T-helper 22 cell (primary cell): Measurements from ENCODE around the gene CLIC5.

Source experiments
- DNase-seq: peaks from one replicate; pipeline ENCODE4 v3.0.0-alpha.2; 2020; ENCODE audit warnings: low read depth

The CLIC5 gene

GRCh38 chr6:45895569-45895968, 120.1 kb downstream of the CLIC5 start:
- DNase-seq: no peak

GRCh38 chr6:45892696-45893245, 122.9 kb downstream of the CLIC5 start:
- DNase-seq: no peak

DNA sequence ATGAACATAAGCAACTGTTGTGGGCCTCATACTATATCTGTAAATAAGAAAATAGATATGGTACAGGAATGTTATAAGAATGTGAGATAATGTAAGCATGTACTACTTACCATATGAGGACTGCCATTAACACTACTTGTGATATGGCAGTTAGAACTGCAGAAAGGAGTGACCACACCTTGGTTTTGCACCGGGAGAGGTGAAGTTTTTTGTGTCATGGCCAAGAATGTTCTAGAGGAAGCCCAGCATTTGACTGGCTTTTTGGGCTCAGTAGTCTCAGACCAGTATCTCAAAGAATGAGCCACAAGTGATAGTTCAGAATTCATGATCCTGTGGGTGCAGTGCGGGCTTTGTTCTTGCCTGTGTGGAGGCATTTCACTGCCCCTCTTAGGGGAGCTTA, 123.5 kb downstream of the CLIC5 start:
- DNase-seq: no peak

- no peak for DNase-seq
These were observed 128.9 kb downstream of the CLIC5 start for GRCh38 chr6:45886776-45887175.

- no peak for DNase-seq
These were observed 131.3 kb downstream of the CLIC5 start for GRCh38 chr6:45884336-45884735.

DNA sequence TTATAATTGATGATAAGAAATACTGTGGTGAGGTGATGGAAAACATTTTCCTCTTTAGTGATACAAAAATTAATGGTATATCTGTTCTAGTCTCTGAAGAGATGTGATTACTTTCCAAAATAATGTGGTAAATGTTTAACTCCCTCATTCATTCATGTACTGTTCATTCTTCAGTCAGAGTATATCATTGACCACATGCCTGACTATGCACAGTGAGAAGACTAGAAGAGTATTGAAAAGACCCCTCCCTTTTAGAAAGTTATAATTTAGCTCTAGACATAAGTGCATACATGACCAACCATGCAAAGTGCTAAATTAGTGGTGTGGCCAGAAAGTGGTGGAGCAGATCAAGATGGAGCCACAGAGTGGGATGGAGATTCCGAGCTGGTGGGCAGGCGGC, 133.0 kb downstream of the CLIC5 start:
- no peak for DNase-seq

GRCh38 chr6:45881705-45882467, 133.8 kb downstream of the CLIC5 start:
- DNase-seq: no peak

DNA sequence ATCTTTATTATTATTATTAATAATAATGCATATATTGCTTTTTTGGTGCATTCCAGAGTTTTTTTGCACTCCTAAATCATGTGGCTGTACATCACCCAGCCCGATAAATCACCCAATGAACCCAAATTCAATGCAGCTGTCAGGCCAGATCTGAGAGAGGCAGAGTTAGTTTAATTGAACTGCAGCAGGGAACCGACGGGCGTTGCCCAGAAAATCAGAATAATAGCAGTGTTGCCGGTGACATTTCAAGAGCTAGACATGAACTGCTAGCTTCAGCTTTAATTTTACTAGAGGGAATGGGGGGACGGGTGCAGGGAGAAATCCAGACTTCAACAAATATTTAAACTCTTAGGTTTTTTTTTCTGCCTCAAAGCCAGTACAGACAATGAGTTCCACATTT, 135.0 kb downstream of the CLIC5 start:
- no peak for DNase-seq

GRCh38 chr6:45880159-45880558, 135.5 kb downstream of the CLIC5 start:
- no peak for DNase-seq

DNA sequence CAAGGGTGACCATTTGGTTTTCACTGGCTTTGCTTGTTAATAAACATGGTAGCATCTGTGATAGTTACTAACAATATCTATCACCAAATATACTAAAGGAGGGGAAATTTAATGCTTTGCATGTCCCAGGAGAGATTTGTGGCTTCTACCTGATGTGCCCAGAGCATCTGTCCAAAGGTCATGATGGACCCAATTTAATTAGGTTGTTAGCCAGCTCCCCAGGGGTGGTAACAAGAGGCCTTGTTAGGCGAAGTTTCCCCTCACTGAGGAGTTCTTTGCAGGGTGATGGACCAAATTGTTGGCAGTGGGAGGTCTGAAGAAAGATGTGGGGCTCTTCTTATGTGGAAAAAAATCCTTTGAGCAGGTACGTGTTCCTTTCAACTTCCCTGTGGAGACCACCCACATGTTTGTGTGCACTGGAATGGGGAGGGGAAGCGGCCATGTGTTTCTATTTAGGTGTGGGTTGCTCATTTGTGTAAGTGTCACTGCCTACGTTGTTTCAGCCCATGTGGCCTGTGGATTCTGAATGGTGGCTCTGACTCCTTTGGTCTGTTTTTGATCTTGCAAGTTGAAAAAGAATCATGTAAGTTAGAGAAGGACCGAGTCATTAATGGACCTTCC, 137.6 kb downstream of the CLIC5 start:
- no peak for DNase-seq

DNA sequence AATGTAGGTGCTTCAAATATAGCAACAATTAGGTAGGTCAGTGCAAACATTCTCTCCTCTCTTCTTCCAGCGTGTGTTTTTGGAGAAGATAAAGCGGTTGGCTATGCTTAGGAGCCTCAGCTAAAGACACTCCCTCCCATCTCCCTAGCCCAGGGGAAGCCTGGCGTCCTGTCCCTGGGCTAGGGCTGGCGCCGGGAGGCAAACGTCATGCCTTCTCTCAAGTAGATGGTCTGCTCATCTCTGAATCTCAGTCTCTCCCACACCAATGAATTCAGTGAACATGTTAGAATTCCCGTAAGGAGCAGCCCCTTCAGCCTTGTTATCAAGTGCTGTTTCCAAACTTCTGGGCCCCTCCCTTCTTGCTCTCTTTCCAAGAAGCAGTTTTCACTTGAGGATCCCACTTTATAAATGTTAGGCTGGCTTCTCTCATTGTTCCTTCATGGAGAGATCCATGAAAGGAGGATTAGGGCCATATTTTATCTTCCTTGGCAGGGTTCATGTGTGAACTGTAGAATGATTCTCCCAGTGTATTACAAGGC, 142.8 kb downstream of the CLIC5 start:
- no peak for DNase-seq

DNA sequence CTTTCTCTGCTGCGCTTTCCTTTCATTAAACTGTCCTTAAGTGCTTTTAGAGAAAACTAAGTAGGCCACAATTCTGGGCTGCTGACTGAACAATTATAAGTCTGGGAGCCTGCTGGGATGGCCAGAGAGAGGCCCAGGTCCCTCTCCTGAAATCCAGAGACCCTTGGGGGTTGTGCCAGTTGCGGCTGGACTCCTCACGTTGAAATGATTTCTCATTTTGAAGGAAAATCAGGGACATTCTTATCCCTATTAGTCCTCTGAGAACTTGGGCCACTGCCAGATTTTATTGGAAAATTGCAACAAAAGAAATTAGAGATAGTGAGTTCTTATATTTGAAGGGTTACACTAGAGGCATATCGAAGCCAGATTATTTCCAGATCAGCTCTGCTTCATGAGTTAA, 145.1 kb downstream of the CLIC5 start:
- DNase-seq: no peak

- DNase-seq: no peak
These were observed 151.0 kb downstream of the CLIC5 start for GRCh38 chr6:45864651-45865050.

DNA sequence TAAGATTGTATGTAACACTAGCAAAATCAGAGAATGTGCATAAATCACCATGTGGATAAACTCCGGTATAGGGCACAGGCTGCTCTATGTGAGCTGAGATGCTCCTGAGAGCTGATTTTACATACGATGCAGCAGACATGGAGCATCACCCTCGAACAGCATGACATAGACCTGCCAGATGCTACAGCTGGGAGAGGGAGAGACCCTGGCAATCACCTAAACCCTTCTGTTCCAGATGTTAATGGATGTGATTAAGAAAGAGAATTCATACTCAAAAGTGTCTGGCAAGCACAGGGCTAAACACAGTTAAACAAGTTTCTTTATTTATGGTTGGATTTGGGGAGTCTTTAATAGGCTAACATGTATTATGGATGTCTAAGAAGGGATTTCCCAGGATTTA, 157.0 kb downstream of the CLIC5 start:
- DNase-seq: no peak

DNA sequence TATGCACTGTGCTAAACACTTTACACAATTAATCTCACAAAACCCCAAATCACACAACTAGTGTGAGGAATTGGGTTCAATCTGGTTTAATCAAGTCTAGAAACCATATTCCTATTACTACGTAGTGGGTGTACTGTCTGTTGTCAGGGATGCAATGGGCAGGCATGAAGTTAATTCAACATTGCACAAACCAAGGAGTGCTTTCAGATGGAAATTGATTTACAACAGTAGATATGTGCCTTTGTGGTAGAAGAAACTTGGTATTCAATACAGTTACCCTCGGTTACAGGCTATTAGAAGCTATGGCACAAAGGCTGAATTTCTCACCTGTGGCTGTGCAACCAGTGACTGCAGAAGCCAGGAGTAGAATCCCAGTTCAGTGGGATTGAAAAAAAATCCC, 157.8 kb downstream of the CLIC5 start:
- no peak for DNase-seq

- DNase-seq: no peak
These were observed 159.8 kb downstream of the CLIC5 start for GRCh38 chr6:45855642-45856394.

DNA sequence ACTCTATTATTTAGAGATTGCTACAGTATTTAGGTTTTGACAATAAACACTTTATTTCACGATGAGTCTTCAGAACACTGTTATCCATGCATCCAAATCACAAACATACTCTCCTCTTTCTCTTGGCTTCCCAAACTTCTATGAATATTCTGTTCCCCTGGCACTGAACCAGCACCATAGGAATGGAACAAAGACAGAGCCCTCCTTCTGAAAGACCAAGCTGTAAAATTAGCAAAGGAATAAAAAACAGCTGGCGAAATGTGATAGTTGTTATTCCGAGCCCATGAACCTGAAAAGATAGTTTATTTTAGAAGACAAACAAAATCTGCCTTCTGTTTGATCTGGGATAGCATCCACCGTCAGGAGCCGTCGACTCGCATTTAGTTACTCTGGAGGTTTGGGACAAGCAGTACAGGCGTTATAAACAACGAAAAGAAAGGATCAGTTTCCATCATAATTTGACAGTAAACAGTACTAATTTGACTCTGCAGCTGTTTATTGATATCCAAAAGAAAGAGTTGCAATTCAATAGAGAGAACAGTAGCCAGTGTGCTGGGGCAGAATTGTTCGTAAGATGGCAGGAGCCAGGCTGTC, 161.4 kb downstream of the CLIC5 start:
- no peak for DNase-seq

DNA sequence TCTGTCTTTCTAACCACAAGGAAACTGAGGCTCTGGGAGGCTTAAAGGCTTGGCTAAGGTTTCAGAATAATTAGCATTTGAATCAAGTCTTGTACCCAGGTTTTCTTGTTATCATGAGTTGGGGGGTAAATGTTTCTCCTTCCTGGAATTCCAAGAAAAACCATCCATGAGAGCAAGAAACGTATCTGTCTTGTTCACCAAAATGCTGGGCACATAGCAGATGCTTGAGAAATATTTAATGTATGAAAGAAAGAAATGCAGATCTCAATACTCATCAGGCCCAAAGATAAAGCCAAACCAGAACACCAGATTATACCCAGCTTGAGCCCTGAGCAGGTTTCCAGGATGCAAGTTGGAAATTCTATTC, 164.6 kb downstream of the CLIC5 start:
- no peak for DNase-seq

DNA sequence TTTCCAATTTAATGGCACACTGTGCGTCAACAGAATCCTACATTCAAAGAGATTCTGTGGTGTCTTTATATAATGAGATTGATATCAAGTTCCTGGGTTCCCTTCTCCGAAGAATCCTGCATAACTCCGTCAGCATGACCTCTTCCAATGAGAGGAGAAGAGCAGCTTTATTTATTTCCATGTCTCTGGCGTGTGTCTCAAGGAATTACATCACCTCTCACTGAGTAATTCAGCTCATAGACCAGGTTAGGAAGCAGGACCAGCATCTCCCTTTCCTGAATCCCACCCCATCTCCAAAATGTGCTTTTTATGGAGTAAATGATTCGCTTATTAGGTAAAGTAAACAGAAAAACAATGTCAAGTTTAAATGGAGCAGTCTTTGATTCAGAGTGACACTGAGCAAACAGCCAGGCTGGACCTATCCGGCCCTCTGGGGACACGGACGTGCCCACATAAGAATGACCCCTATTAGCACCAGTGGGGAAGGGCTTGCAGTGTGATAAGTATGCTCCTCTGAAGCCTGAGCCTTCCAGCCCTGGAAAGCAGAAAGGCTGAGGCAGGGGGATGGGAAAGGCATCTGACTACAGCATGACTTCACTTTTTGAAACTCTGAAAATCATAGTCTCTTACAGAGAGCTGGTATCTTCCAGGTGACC, 165.2 kb downstream of the CLIC5 start:
- no peak for DNase-seq

- DNase-seq: no peak
These were observed 170.1 kb downstream of the CLIC5 start for GRCh38 chr6:45845567-45845966.

DNA sequence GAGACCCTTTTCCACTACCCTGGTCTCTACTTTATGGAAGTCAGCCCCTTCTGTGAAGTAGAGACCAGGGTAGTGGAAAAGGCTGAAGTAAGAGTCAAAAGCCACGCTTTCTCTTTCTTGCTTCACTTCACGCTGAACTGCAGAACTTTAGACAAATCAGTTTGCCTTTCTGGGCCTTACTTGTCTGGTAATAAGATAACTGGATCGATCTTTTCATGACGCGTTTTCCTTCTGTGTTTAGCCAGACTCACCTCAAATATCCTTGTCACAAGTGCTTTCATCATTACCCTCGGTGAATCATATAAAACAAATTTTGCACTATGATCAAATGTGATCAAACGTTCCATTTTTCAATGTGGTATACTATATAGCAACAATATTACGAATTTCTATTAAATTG, 170.7 kb downstream of the CLIC5 start:
- no peak for DNase-seq
